ENCODE measurements around the gene BNIP2. TPM values are rescaled to one million over a fixed set of nuclear protein-coding genes. Genes with fewer than 3 reads are reported as not detected.

The BNIP2 gene
- 67.8 to 108 TPM (median 69.8 TPM) in 5 replicates for total RNA-seq (2022; extraction: Qiagen RNA extraction; ENCODE audit: low read depth)

GRCh38 chr15:59688782-59689625, at the start of gene BNIP2:
TSS of gene BNIP2 (minus strand) at chr15:59689320. CDS start at chr15:59682457, 6,863 bp downstream.

DNA sequence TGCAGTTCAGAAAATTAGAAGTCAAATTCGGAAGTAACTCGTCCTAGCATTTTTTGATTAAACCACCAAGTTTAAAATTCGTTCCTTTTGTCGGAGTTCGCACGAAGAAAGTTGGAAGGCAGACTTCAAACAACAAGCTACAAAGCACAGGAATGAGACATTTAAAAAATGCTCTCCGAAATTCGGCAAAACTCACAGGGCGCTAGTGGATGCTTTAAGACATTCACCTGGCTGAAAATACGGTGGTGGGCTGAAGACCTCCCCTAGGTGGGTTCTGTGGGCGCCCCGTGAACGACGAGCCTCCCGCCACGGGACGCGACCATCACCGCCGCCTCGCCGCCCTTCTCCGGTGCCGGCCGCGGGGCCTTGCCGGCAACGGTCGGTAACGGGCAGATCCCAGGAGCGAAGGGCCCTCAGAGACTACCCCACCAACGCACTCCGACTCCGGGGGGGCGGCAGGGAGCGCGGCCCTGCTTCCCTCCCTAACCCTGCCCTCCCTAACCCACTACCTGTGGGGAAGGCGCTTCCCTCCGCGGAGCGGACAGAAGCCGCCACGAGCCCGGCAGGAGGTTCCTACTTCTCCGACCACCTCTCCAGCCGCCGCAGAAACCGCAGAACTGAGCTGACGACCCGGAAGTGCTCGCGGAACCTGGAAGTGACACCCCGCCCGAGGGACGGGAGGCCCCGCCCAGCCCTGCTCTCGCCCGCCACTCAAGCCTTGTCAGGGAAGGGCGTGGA, 32.1 kb downstream of the BNIP2 start, which contains the start of gene GTF2A2:
Gene GTF2A2, minus strand, starts transcription at position 619 of the 738 bp plus-strand sequence. CDS start 5,238 bp downstream, outside the sequence.

DNA sequence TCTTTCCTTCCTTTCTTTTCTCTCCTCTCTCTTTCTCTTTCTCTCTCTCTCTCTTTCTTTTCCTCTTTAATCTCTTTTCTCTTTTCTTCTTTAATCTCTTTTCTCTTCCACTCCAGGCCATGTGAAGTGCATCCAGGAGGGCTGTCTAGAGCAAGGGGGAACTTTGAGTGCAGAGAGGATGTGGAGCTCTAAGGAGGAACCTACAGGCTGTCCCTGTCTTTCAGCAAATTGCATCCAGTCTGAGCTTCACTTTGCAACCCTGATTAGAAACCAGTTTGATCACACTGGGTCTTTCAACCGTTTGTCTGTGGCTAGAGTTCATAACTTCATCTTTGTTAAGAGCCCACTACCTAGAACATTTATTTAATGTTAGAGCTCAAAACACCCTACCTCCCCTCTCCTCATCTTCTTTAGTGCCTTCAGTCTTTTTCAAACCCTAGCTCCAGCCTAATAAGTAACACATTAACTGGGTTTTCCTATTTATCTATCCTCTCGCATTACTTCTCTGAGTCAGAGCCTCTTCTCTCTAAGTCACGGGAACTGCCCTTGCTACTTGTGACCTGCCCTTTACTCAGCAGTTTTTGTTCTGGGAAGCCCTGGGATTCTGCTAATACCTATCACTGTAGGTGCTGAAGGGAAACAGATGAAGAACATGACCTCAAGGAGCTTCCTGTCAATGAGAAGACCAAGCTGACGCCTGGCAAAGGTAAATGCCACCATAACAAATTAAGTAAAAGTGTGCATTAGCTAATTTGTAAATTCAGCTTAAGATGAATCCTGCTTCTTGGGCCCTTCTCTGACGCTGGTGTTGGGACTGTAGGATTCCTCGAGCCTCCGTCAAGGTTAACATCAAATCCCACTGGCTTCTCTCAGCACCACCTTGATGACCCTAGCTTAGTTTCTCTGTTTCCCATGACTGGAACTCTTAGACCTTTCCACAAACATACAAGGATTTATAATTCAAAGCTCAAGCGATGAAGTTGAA, 77.6 kb downstream of the BNIP2 start, which contains the start of gene GCNT3:
Gene GCNT3, plus strand, starts transcription at position 508 of the 985 bp plus-strand sequence. CDS start 6,456 bp downstream, outside the sequence.

Other genes starting within 250 kb of the BNIP2 start
- 150 to 195 TPM (median 158 TPM) in 5 replicates for gene GCNT3, start 77.5 kb downstream of the BNIP2 start, total RNA-seq (2022; extraction: Qiagen RNA extraction; ENCODE audit: low read depth)
- gene GTF2A2, start 31.8 kb downstream of the BNIP2 start, total RNA-seq (2022; extraction: Qiagen RNA extraction; ENCODE audit: low read depth) = 172 to 212 TPM (median 185 TPM) in 5 replicates

All from A549 treated with RU486 at 1 μM for 4 hours (cell line).